A549 (cell line): ENCODE measurements around the gene HDAC1. TPM values are rescaled to one million over a fixed set of nuclear protein-coding genes. Genes with fewer than 3 reads are reported as not detected.

Source experiments
- ATAC-seq, 2 experiments: fragments of 200-7000 bp in 1 of 2; fragments of >200 bp in 1 of 2; cut with Nextera tagmentation in 1 of 2; cut with Tn5 transposase in 1 of 2; 3 replicates each; pipeline versions ENCODE4 v1.8.0 to v1.9.1; 2018 to 2020; ENCODE audit warnings: mild to moderate bottlenecking in 1 of 2, moderate library complexity in 1 of 2
- CTCF ChIA-PET: fragments of 300-600 bp; sonication (Branson Sonifier 250); formaldehyde crosslinking; extraction: SDS; loops from one replicate; lab custom pipeline; 2021; ENCODE audit warnings: antibody characterized with exemption, inconsistent platforms; lab: Yijun Ruan, JAX
- POLR2A ChIA-PET: fragments of 350-600 bp; formaldehyde crosslinking; extraction: SDS; loops from one replicate; lab custom pipeline; 2021; ENCODE audit warnings: antibody characterized with exemption, inconsistent platforms; lab: Yijun Ruan, JAX
- DNase-seq, 2 experiments: peaks; one replicate each; pipeline versions ENCODE4 v3.0.0 to v3.0.0-alpha.2; 2011 to 2016; ENCODE audit warnings: low read depth in 1 of 2, low spot score in 1 of 2
- FAIRE-seq: peaks from 2 replicates; lab custom pipeline; 2011; peaks lifted over from hg19 to GRCh38; lab: Jason Lieb, UNC
- H3K27ac ChIP-seq, 2 experiments: fragments of >200 bp; sonication (Bioruptor Twin); formaldehyde crosslinking; 3 replicates each; pipeline ENCODE4 v1.5.1; 2016 to 2017
- H3K4me1 ChIP-seq: fragments of >200 bp; sonication (Bioruptor Twin); formaldehyde crosslinking; 3 replicates; pipeline ENCODE4 v1.6.1; 2016
- H3K4me2 ChIP-seq: fragments of >200 bp; sonication (Bioruptor Twin); formaldehyde crosslinking; 3 replicates; pipeline ENCODE4 v1.6.1; 2016
- H3K4me3 ChIP-seq: fragments of >200 bp; sonication (Bioruptor Twin); formaldehyde crosslinking; 3 replicates; pipeline ENCODE4 v1.5.1; 2016
- H3K9me3 ChIP-seq: fragments of >200 bp; sonication (Bioruptor Twin); formaldehyde crosslinking; 3 replicates; pipeline ENCODE4 v1.6.1; 2016
- ATOH8 ChIP-seq: fragments of 250-450 bp; sonication (Bioruptor Pico); IDR thresholded peaks from 2 replicates; pipeline ENCODE4 v1.5.0; 2020; ENCODE audit warnings: low read depth, mild to moderate bottlenecking, moderate library complexity
- BCL3 ChIP-seq: fragments of >200 bp; sonication (Bioruptor Twin); formaldehyde crosslinking; IDR thresholded peaks from 3 replicates; pipeline ENCODE4 v1.6.1; 2016
- BHLHE40 ChIP-seq: IDR thresholded peaks from 2 replicates; pipeline ENCODE4 v1.6.1; 2012; ENCODE audit warnings: low read depth, low read length, inconsistent platforms
- CBX2 ChIP-seq: fragments of 200-600 bp; sonication (generic); IDR thresholded peaks from 2 replicates; pipeline ENCODE4 v1.6.1; 2016; ENCODE audit warnings: low read depth, mild to moderate bottlenecking, borderline replicate concordance
- CBX8 ChIP-seq: fragments of 200-600 bp; sonication (generic); IDR thresholded peaks from 2 replicates; pipeline ENCODE4 v1.6.1; 2016
- CHD4 ChIP-seq: fragments of 200-600 bp; sonication (generic); IDR thresholded peaks from 2 replicates; pipeline ENCODE4 v1.6.1; 2016; ENCODE audit warnings: antibody characterized with exemption, mild to moderate bottlenecking, borderline replicate concordance
- CTCF ChIP-seq: fragments of >200 bp; sonication (Bioruptor Twin); formaldehyde crosslinking; IDR thresholded peaks from 3 replicates; pipeline ENCODE4 v1.5.1; 2016
- EHMT2 ChIP-seq: fragments of 200-600 bp; sonication (generic); IDR thresholded peaks from 2 replicates; pipeline ENCODE4 v1.6.1; 2016; ENCODE audit warnings: antibody characterized with exemption, low read depth, mild to moderate bottlenecking, moderate library complexity
- ELK1 ChIP-seq: fragments of 150-350 bp; IDR thresholded peaks from 2 replicates; pipeline ENCODE4 v1.6.1; 2014; ENCODE audit warnings: low read depth, mild to moderate bottlenecking, low read length
- EP300 ChIP-seq, 2 experiments: fragments of >200 bp; sonication (Bioruptor Twin); formaldehyde crosslinking; IDR thresholded peaks; 2 replicates in 1 of 2; 3 replicates in 1 of 2; pipeline ENCODE4 v1.6.1; 2016 to 2017
- FOSL2 ChIP-seq, 2 experiments: fragments of 450-650 bp in 1 of 2; fragments of >200 bp in 1 of 2; sonication (Bioruptor Twin) in 1 of 2; formaldehyde crosslinking; IDR thresholded peaks; 2 replicates each; pipeline versions ENCODE4 v1.5.0 to v1.6.1; 2016 to 2020; ENCODE audit warnings: mild to moderate bottlenecking in 1 of 2, moderate library complexity in 1 of 2
- HES2 ChIP-seq: fragments of >200 bp; sonication (Bioruptor Twin); formaldehyde crosslinking; IDR thresholded peaks from 2 replicates; pipeline ENCODE4 v1.6.1; 2016
- JUN ChIP-seq, 2 experiments: fragments of >200 bp; sonication (Bioruptor Twin); formaldehyde crosslinking; IDR thresholded peaks; 2 replicates in 1 of 2; 3 replicates in 1 of 2; pipeline ENCODE4 v1.6.1; 2016 to 2017
- KDM1A ChIP-seq: fragments of 200-600 bp; sonication (generic); IDR thresholded peaks from 2 replicates; pipeline ENCODE4 v1.6.1; 2016; ENCODE audit warnings: low read depth, mild to moderate bottlenecking
- MYC ChIP-seq: IDR thresholded peaks from 2 replicates; pipeline ENCODE4 v1.6.1; 2012; ENCODE audit warnings: mild to moderate bottlenecking, inconsistent platforms, low read length, improper control_type of control experiment, borderline replicate concordance
- PBX3 ChIP-seq: IDR thresholded peaks from 2 replicates; pipeline ENCODE4 v1.6.1; 2012
- PHF8 ChIP-seq: fragments of 200-600 bp; sonication (generic); IDR thresholded peaks from 2 replicates; pipeline ENCODE4 v1.6.1; 2016; ENCODE audit warnings: low read depth, mild to moderate bottlenecking, antibody characterized with exemption, moderate library complexity, borderline replicate concordance
- POLR2A ChIP-seq: IDR thresholded peaks from 2 replicates; pipeline ENCODE4 v1.6.1; 2012; ENCODE audit warnings: mild to moderate bottlenecking, low read length
- RFX5 ChIP-seq: fragments of 450-650 bp; IDR thresholded peaks from 2 replicates; pipeline ENCODE4 v1.7.1; 2014; ENCODE audit warnings: antibody characterized with exemption, mild to moderate bottlenecking, moderate library complexity
- RNF2 ChIP-seq: fragments of 200-600 bp; sonication (generic); IDR thresholded peaks from 2 replicates; pipeline ENCODE4 v1.6.1; 2016; ENCODE audit warnings: low read depth, mild to moderate bottlenecking, antibody characterized with exemption, moderate library complexity, borderline replicate concordance
- SMC3 ChIP-seq: fragments of >200 bp; sonication (Bioruptor Twin); formaldehyde crosslinking; IDR thresholded peaks from 3 replicates; pipeline ENCODE4 v1.6.1; 2018; ENCODE audit warnings: inconsistent platforms
- SREBF2 ChIP-seq: fragments of 450-650 bp; IDR thresholded peaks from 2 replicates; pipeline ENCODE4 v1.6.1; 2014; ENCODE audit warnings: mild to moderate bottlenecking, moderate library complexity
- ZFP36 ChIP-seq: fragments of 450-650 bp; IDR thresholded peaks from 2 replicates; pipeline ENCODE4 v1.6.1; 2014; ENCODE audit warnings: borderline replicate concordance; ENCODE audit not compliant: partially characterized antibody
- ZSCAN20 ChIP-seq: fragments of 250-450 bp; sonication (Bioruptor Pico); IDR thresholded peaks from 2 replicates; pipeline ENCODE4 v1.8.0; 2022; ENCODE audit warnings: mild to moderate bottlenecking, moderate library complexity
- WGBS: methylation state at CpG from one replicate; pipeline ENCODE4 v1.1.6; 2017; ENCODE audit errors: missing lambda C conversion rate; 5-methylcytosine and 5-hydroxymethylcytosine counted together
- polyA plus RNA-seq, 4 experiments: library from polyadenylated mRNA; depleted of rRNA in 3 of 4; stranded (reverse); fragments of >200 nt; fragmentation: RNase III in 1 of 4; extraction: RNeasy Plus Mini Kit Qiagen cat#74134 plus additional on column Dnase treatment in 1 of 4; gene quantifications; 2 replicates in 3 of 4; 3 replicates in 1 of 4; pipeline ENCODE4 v1.2.3, GENCODE V29; 2011 to 2017

Gene HDAC1
- polyA plus RNA-seq, 2 of the 4 experiments (the other 2 are of a cell fraction), result 99.6 to 135 TPM

GRCh38 chr1:32335535-32335789 is 43.6 kb downstream of the HDAC1 start:
- CTCF ChIA-PET, result interaction anchor here (0.6 to 1.7 kb wide), 11 partner anchors 11 to 251 kb away, joined by 3 to 5 read pairs (median 3); no protein-coding TSS in a partner anchor

GRCh38 chr1:32335790-32336590 is 44.1 kb downstream of the HDAC1 start, which contains the start of gene MARCKSL1:
TSS of gene MARCKSL1 (minus strand) at chr1:32336233. CDS start at chr1:32336033, 200 bp downstream.
- no peaks in the 10 kb centered on the region for H3K9me3 ChIP-seq
- FAIRE-seq (no peak), DNase-seq (peak; percentile 43 to 54)
- H3K4me2 ChIP-seq, result peak within 1 kb of the TSS; percentile 96
- CTCF ChIA-PET, result interaction anchor here (0.6 to 1.7 kb wide), 13 partner anchors 12 to 250 kb away, joined by 3 to 5 read pairs (median 3); no protein-coding TSS in a partner anchor
- H3K4me1 ChIP-seq, result peaks cover 33% of the 10 kb centered on the region
- peak within 1 kb of the TSS; percentile 96 to 98 for H3K27ac ChIP-seq
- no CpG with 5 or more reads among the region's 95 CpGs for WGBS
- POLR2A ChIA-PET, result interaction anchor here (0.6 to 2.1 kb wide), 20 partner anchors 9 to 258 kb away, joined by 3 to 20 read pairs (median 4); partner anchors contain the start of genes BSDC1, CCDC28B and HDAC1
- TF ChIP-seq PHF8 (peak; percentile 64), POLR2A (peak; percentile 90), JUN (IDR thresholded peaks at IDR 0.05) (peak; percentile 72 to 92; a peak in 4 of 5 replicates), BHLHE40 (no peak), BCL3 (peak; percentile 96), EHMT2 (no peak)
- TF ChIP-seq, all 56 proteins: peak for 4
- peak within 1 kb of the TSS; percentile 100 for H3K4me3 ChIP-seq
- ATAC-seq, result peak; percentile 62 to 73

More at GRCh38 chr1:32335535-32335789, 43.6 kb downstream of the HDAC1 start:
- DNase-seq, result no peak
- Histone ChIP-seq H3K9me3 (no peaks in the 10 kb centered on the region), H3K27ac (peak overlapping the region; percentile 96 to 98), H3K4me2 (peak overlapping the region; percentile 96), H3K4me3 (peak overlapping the region; percentile 100), H3K4me1 (peaks cover 33% of the 10 kb centered on the region)
- FAIRE-seq, result no peak
- no peak for TF ChIP-seq ZSCAN20 (CRISPR knock-in tag)
- no peak for TF ChIP-seq BHLHE40
- no peak for TF ChIP-seq POLR2A
- no peak for TF ChIP-seq CTCF
- no peak for TF ChIP-seq CHD4
- no peak for TF ChIP-seq SMC3
- no peak for TF ChIP-seq KDM1A
- no peak for TF ChIP-seq RFX5
- no peak for TF ChIP-seq HES2
- no peak for TF ChIP-seq CBX8
- no peak for TF ChIP-seq FOSL2 (IDR thresholded peaks at IDR 0.05)
- TF ChIP-seq FOSL2 (CRISPR knock-in tag; IDR thresholded peaks at IDR 0.05), result no peak
- peak in 1 of 2 experiments; percentile 8; a peak in 3 of 6 replicates for ATAC-seq
- WGBS, result no CpG with 5 or more reads among the region's 34 CpGs
- POLR2A ChIA-PET, result interaction anchor here (0.6 to 2.1 kb wide), 11 partner anchors 10 to 258 kb away, joined by 3 to 20 read pairs (median 7); partner anchors contain the start of genes BSDC1 and HDAC1

- Histone ChIP-seq H3K9me3 (no peaks in the 10 kb centered on the region), H3K4me3 (peak overlapping the region; percentile 100; the same call in 2 of the 3 replicates), H3K27ac (peak overlapping the region in 1 of 2 experiments; percentile 96; a peak in 2 of 6 replicates), H3K4me2 (peak overlapping the region; percentile 96), H3K4me1 (peaks cover 33% of the 10 kb centered on the region)
- POLR2A ChIA-PET, result interaction anchor here (0.6 to 2.1 kb wide), 17 partner anchors 9 to 222 kb away, joined by 3 to 20 read pairs (median 5); partner anchors contain the start of genes BSDC1, CCDC28B and HDAC1
- ATAC-seq, result no peak
- CTCF ChIA-PET, result interaction anchor here (1.1 to 1.7 kb wide), 6 partner anchors 12 to 127 kb away, joined by 3 to 5 read pairs (median 4); no protein-coding TSS in a partner anchor
- no peak for DNase-seq
- WGBS, result 50% methylated on average over 1 of the region's 15 CpGs
- no peak for FAIRE-seq
- TF ChIP-seq RFX5 (no peak), SMC3 (no peak), SREBF2 (no peak), PBX3 (no peak), ZFP36 (no peak), CBX8 (no peak), MYC (no peak), RNF2 (no peak), ELK1 (no peak), EP300 (IDR thresholded peaks at IDR 0.05) (no peak), ZSCAN20 (CRISPR knock-in tag) (no peak), FOSL2 (IDR thresholded peaks at IDR 0.05) (no peak), FOSL2 (CRISPR knock-in tag; IDR thresholded peaks at IDR 0.05) (no peak), CBX2 (no peak), JUN (IDR thresholded peaks at IDR 0.05) (no peak), ATOH8 (CRISPR knock-in tag) (no peak)
Measured at GRCh38 chr1:32336591-32336932, 44.7 kb downstream of the HDAC1 start.
